OCI-LY1 (cell line): ENCODE results near the gene RPL4.

ENCODE experiments used
- H2AFZ ChIP-seq: fragments of 200-600 bp; sonication (generic), shearing (Covaris generic); 2 replicates; pipeline ENCODE4 v1.6.0; 2014; ENCODE audit warnings: antibody characterized with exemption, mild to moderate bottlenecking, low read length
- H3F3A ChIP-seq: fragments of 200-600 bp; sonication (generic), shearing (Covaris generic); 2 replicates; pipeline ENCODE4 v1.6.0; 2014; ENCODE audit warnings: mild to moderate bottlenecking, antibody characterized with exemption, low read length, moderate library complexity; ENCODE audit not compliant: insufficient read depth
- H3K27ac ChIP-seq: fragments of 200-600 bp; sonication (generic); 2 replicates; pipeline ENCODE4 v1.5.1; 2014; ENCODE audit warnings: low read length, mixed run types, mild to moderate bottlenecking, low read depth; ENCODE audit not compliant: poor library complexity, severe bottlenecking
- H3K27me3 ChIP-seq: fragments of 200-600 bp; sonication (generic); 2 replicates; pipeline ENCODE4 v1.6.0; 2014; ENCODE audit warnings: antibody characterized with exemption, mild to moderate bottlenecking, low read length, moderate library complexity; ENCODE audit not compliant: insufficient read depth
- H3K36me3 ChIP-seq: fragments of 200-600 bp; sonication (generic); 2 replicates; pipeline ENCODE4 v1.6.1; 2014; ENCODE audit warnings: mild to moderate bottlenecking, antibody characterized with exemption, low read length, moderate library complexity, mixed read lengths; ENCODE audit not compliant: insufficient read depth
- H3K4me1 ChIP-seq: fragments of 200-600 bp; sonication (generic); 2 replicates; pipeline ENCODE4 v1.5.1; 2014; ENCODE audit warnings: mild to moderate bottlenecking, low read length, moderate library complexity; ENCODE audit not compliant: insufficient read depth, severe bottlenecking
- H3K4me2 ChIP-seq: fragments of 200-600 bp; sonication (generic), shearing (Covaris generic); 2 replicates; pipeline ENCODE4 v1.6.1; 2014; ENCODE audit warnings: low read length
- H3K4me3 ChIP-seq: fragments of 200-600 bp; sonication (generic); 2 replicates; pipeline ENCODE4 v1.5.1; 2014; ENCODE audit warnings: low read length, low read depth, mild to moderate bottlenecking, mixed read lengths; ENCODE audit not compliant: poor library complexity, severe bottlenecking
- H3K79me2 ChIP-seq: fragments of 200-600 bp; shearing (Covaris generic); 2 replicates; pipeline ENCODE4 v1.6.1; 2016; ENCODE audit warnings: mixed run types, low read length, mixed read lengths; ENCODE audit not compliant: insufficient read depth
- H3K9ac ChIP-seq: fragments of 200-600 bp; sonication (generic), shearing (Covaris generic); 2 replicates; pipeline ENCODE4 v1.6.1; 2014; ENCODE audit warnings: mild to moderate bottlenecking, low read length, mixed read lengths
- H3K9me2 ChIP-seq: fragments of 200-600 bp; sonication (generic), shearing (Covaris generic); 2 replicates; pipeline ENCODE4 v1.6.1; 2014; ENCODE audit warnings: low read depth, mild to moderate bottlenecking, low read length, mixed read lengths
- H3K9me3 ChIP-seq: fragments of 200-600 bp; shearing (Covaris generic); 2 replicates; pipeline ENCODE4 v1.6.1; 2014; ENCODE audit warnings: low read length, mixed read lengths
- H4K20me1 ChIP-seq: fragments of 200-600 bp; sonication (generic), shearing (Covaris generic); 2 replicates; pipeline ENCODE4 v1.6.0; 2016; ENCODE audit warnings: mild to moderate bottlenecking, low read length; ENCODE audit not compliant: insufficient read depth
- CTCF ChIP-seq: fragments of 200-600 bp; sonication (generic), shearing (Covaris generic); IDR thresholded peaks from 2 replicates; pipeline ENCODE4 v1.5.1; 2017; ENCODE audit warnings: mild to moderate bottlenecking, antibody characterized with exemption, low read length, moderate library complexity, mixed read lengths
- EZH2 ChIP-seq: fragments of 200-600 bp; sonication (generic), shearing (Covaris generic); IDR thresholded peaks from 2 replicates; pipeline ENCODE4 v1.8.0; 2017; ENCODE audit warnings: borderline replicate concordance, mixed run types, mild to moderate bottlenecking, antibody characterized with exemption, low read length, moderate library complexity, mixed read lengths

Gene RPL4

GRCh38 chr15:66452420-66452819 is 52.2 kb downstream of the RPL4 start:
- Histone ChIP-seq H2AFZ (no peak overlapping the region), H3K4me2 (no peak overlapping the region)

More at GRCh38 chr15:66452420-66452819, 52.2 kb downstream of the RPL4 start:
- Histone ChIP-seq H3K9ac (no peak overlapping the region), H3K4me1 (peaks cover 14% of the 10 kb centered on the region), H3K27me3 (no peaks in the 10 kb centered on the region), H3K27ac (no peak overlapping the region), H3K9me2 (no peaks in the 10 kb centered on the region), H3F3A (no peaks in the 10 kb centered on the region), H4K20me1 (no peaks in the 10 kb centered on the region), H3K4me3 (no peak overlapping the region), H3K9me3 (no peaks in the 10 kb centered on the region), H3K79me2 (no peaks in the 10 kb centered on the region), H3K36me3 (peaks cover 42% of the 10 kb centered on the region)
- TF ChIP-seq EZH2: no peak
- no peak for TF ChIP-seq CTCF
